OCI-LY7 (cell line): Measurements from ENCODE around the gene PARD3. TPM values are rescaled to one million over a fixed set of nuclear protein-coding genes. Genes with fewer than 3 reads are reported as not detected.

Experiments used
- BruUV-seq: library from RNA; stranded (reverse); fragments of 400-500 nt; replicated peaks from 2 replicates; lab custom pipeline; 2021; lab: Mats Ljungman, UMichigan
- CTCF ChIA-PET: fragments of 300-600 bp; sonication (Branson Sonifier 250); formaldehyde crosslinking; loops from one replicate; lab custom pipeline; 2022; ENCODE audit warnings: antibody characterized with exemption; ENCODE audit not compliant: unreplicated experiment; lab: Charles Lee
- POLR2A ChIA-PET: fragments of 300-600 bp; sonication (Branson Sonifier 250); formaldehyde crosslinking; loops from one replicate; lab custom pipeline; 2022; ENCODE audit warnings: antibody characterized with exemption; lab: Charles Lee
- DNase-seq: peaks from one replicate; pipeline ENCODE4 v3.0.0-alpha.2; 2015; ENCODE audit warnings: low spot score
- H2AFZ ChIP-seq: fragments of 200-600 bp; sonication (generic), shearing (Covaris generic); 2 replicates; pipeline ENCODE4 v1.6.1; 2014; ENCODE audit warnings: mild to moderate bottlenecking, antibody characterized with exemption, low read length, moderate library complexity
- H3K27ac ChIP-seq: fragments of 200-600 bp; sonication (generic); 2 replicates; pipeline ENCODE4 v1.5.1; 2014; ENCODE audit warnings: mixed run types, low read depth, mild to moderate bottlenecking, moderate library complexity, low read length, inconsistent platforms; ENCODE audit not compliant: poor library complexity, severe bottlenecking
- H3K36me3 ChIP-seq: fragments of 200-600 bp; sonication (generic); 2 replicates; pipeline ENCODE4 v1.6.1; 2014; ENCODE audit warnings: mild to moderate bottlenecking, antibody characterized with exemption, low read length, moderate library complexity, mixed read lengths; ENCODE audit not compliant: insufficient read depth
- H3K4me1 ChIP-seq: fragments of 200-600 bp; sonication (generic); 2 replicates; pipeline ENCODE4 v1.5.1; 2014; ENCODE audit warnings: mild to moderate bottlenecking, low read length; ENCODE audit not compliant: insufficient read depth, poor library complexity, severe bottlenecking
- H3K4me2 ChIP-seq: fragments of 200-600 bp; sonication (generic); 2 replicates; pipeline ENCODE4 v1.6.1; 2014; ENCODE audit warnings: mild to moderate bottlenecking, low read length
- H3K4me3 ChIP-seq: fragments of 200-600 bp; sonication (generic); 2 replicates; pipeline ENCODE4 v1.5.1; 2014; ENCODE audit warnings: mild to moderate bottlenecking, low read depth, low read length; ENCODE audit not compliant: poor library complexity, severe bottlenecking
- H3K79me2 ChIP-seq: fragments of 200-600 bp; sonication (generic); 2 replicates; pipeline ENCODE4 v1.6.1; 2016; ENCODE audit warnings: low read depth, mild to moderate bottlenecking, low read length, moderate library complexity, mixed read lengths; ENCODE audit not compliant: insufficient read depth
- H3K9me2 ChIP-seq: fragments of 200-600 bp; sonication (generic); 2 replicates; pipeline ENCODE4 v1.6.1; 2016; ENCODE audit warnings: mild to moderate bottlenecking, low read length, mixed read lengths; ENCODE audit not compliant: insufficient read depth
- H3K9me3 ChIP-seq: fragments of 200-600 bp; sonication (generic); 2 replicates; pipeline ENCODE4 v1.6.1; 2014; ENCODE audit warnings: mild to moderate bottlenecking, mixed run types, low read length, mixed read lengths
- H4K20me1 ChIP-seq: fragments of 200-600 bp; sonication (generic); 2 replicates; pipeline ENCODE4 v1.6.1; 2014; ENCODE audit warnings: mild to moderate bottlenecking, antibody characterized with exemption, low read length, moderate library complexity, mixed read lengths; ENCODE audit not compliant: insufficient read depth
- EZH2phosphoT487 ChIP-seq: fragments of 200-600 bp; sonication (generic); IDR thresholded peaks from 2 replicates; pipeline ENCODE4 v1.6.1; 2018; ENCODE audit warnings: low read depth, borderline replicate concordance, mild to moderate bottlenecking, mixed run types, antibody characterized with exemption, low read length, moderate library complexity, mixed read lengths
- intact Hi-C: fragments of 100-400 bp; cut with micrococcal nuclease; formaldehyde crosslinking; loops from one replicate; pipeline ENCODE4 v1.10.0; 2022; ENCODE audit not compliant: unreplicated experiment
- total RNA-seq, 2 experiments: library from RNA; depleted of rRNA in 1 of 2; stranded (reverse); fragments of >200 nt in 1 of 2; shearing (Covaris generic) in 1 of 2; gene quantifications; 2 replicates each; pipeline ENCODE4 v1.2.3, GENCODE V29; 2014 to 2022
- TF ChIP-seq, protein P1 (sequence below): fragments of 200-600 bp; sonication (generic); conservative IDR thresholded peaks from 2 replicates; pipeline ENCODE4 v1.5.1; 2014; ENCODE audit warnings: mild to moderate bottlenecking, antibody characterized with exemption, low read length, moderate library complexity, mixed read lengths

Gene PARD3
- total RNA-seq, 2 experiments from 2014 or later = not detected

GRCh38 chr10:34163075-34163905 is 651.8 kb downstream of the PARD3 start:
- H4K20me1 ChIP-seq = no peaks in the 10 kb centered on the region
- ChIA-PET CTCF (no interaction called here), POLR2A (no interaction called here)
- H3K9me2 ChIP-seq = no peaks in the 10 kb centered on the region
- intact Hi-C loops = no loop called here
- H3K4me2 ChIP-seq = no peak overlapping the region
- BruUV-seq = no TSS peak
- DNase-seq = no peak
- no peaks in the 10 kb centered on the region for H3K79me2 ChIP-seq
- H3K36me3 ChIP-seq = no peaks in the 10 kb centered on the region
- no peak overlapping the region for H3K4me3 ChIP-seq
- TF ChIP-seq, protein P1, sequence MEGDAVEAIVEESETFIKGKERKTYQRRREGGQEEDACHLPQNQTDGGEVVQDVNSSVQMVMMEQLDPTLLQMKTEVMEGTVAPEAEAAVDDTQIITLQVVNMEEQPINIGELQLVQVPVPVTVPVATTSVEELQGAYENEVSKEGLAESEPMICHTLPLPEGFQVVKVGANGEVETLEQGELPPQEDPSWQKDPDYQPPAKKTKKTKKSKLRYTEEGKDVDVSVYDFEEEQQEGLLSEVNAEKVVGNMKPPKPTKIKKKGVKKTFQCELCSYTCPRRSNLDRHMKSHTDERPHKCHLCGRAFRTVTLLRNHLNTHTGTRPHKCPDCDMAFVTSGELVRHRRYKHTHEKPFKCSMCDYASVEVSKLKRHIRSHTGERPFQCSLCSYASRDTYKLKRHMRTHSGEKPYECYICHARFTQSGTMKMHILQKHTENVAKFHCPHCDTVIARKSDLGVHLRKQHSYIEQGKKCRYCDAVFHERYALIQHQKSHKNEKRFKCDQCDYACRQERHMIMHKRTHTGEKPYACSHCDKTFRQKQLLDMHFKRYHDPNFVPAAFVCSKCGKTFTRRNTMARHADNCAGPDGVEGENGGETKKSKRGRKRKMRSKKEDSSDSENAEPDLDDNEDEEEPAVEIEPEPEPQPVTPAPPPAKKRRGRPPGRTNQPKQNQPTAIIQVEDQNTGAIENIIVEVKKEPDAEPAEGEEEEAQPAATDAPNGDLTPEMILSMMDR = no peak
- no peak for TF ChIP-seq EZH2phosphoT487
- H3K27ac ChIP-seq = no peak overlapping the region
- H3K9me3 ChIP-seq = no peaks in the 10 kb centered on the region
- H3K4me1 ChIP-seq = no peaks in the 10 kb centered on the region
- H2AFZ ChIP-seq = no peak overlapping the region

- Histone ChIP-seq H3K4me3 (no peak overlapping the region), H3K4me1 (no peaks in the 10 kb centered on the region), H3K9me3 (no peaks in the 10 kb centered on the region), H3K4me2 (no peak overlapping the region), H4K20me1 (no peaks in the 10 kb centered on the region), H3K27ac (no peak overlapping the region), H2AFZ (no peak overlapping the region), H3K79me2 (no peaks in the 10 kb centered on the region), H3K36me3 (no peaks in the 10 kb centered on the region), H3K9me2 (no peaks in the 10 kb centered on the region)
- no peak for TF ChIP-seq EZH2phosphoT487
- TF ChIP-seq, protein P1 = no peak
- no peak for DNase-seq
- intact Hi-C loops = no loop called here
- no TSS peak for BruUV-seq
- POLR2A ChIA-PET = interaction anchor here (0.8 kb wide), 1 partner anchor 11 kb away, joined by 4 read pairs; no protein-coding TSS in a partner anchor
- CTCF ChIA-PET = interaction anchor here (0.6 kb wide), 1 partner anchor 970 kb away, joined by 3 read pairs; no protein-coding TSS in a partner anchor
These were observed 653.2 kb downstream of the PARD3 start for GRCh38 chr10:34161777-34162370.

GRCh38 chr10:34160595-34160994 is 654.5 kb downstream of the PARD3 start:
- Histone ChIP-seq H3K27ac (no peak overlapping the region), H4K20me1 (no peaks in the 10 kb centered on the region), H3K79me2 (no peaks in the 10 kb centered on the region), H3K9me2 (no peaks in the 10 kb centered on the region), H3K4me2 (no peak overlapping the region), H3K36me3 (no peaks in the 10 kb centered on the region), H3K4me1 (no peaks in the 10 kb centered on the region), H3K4me3 (no peak overlapping the region), H2AFZ (no peak overlapping the region), H3K9me3 (no peaks in the 10 kb centered on the region)
- BruUV-seq = no TSS peak
- intact Hi-C loops = no loop called here
- ChIA-PET POLR2A (no interaction called here), CTCF (no interaction called here)
- DNase-seq = no peak
- TF ChIP-seq EZH2phosphoT487 = no peak
- TF ChIP-seq, protein P1 = no peak
